TTC549 (cell line): Measurements from ENCODE around the gene TCP11X2.
"Not testable (repeated sequence)": the region's sequence is repeated elsewhere in the genome, so short reads cannot be mapped to it uniquely, and the experiment has no call there.

ENCODE experiments used
- FAIRE-seq: peaks from 2 replicates; lab custom pipeline; 2012; peaks lifted over from hg19 to GRCh38; lab: Jason Lieb, UNC

The TCP11X2 gene

GRCh38 chrX:102471762-102472220 lies at the start of gene TCP11X2:
Gene TCP11X2, minus strand, starts transcription at chrX:102471812.
- FAIRE-seq, result not testable (repeated sequence)

DNA sequence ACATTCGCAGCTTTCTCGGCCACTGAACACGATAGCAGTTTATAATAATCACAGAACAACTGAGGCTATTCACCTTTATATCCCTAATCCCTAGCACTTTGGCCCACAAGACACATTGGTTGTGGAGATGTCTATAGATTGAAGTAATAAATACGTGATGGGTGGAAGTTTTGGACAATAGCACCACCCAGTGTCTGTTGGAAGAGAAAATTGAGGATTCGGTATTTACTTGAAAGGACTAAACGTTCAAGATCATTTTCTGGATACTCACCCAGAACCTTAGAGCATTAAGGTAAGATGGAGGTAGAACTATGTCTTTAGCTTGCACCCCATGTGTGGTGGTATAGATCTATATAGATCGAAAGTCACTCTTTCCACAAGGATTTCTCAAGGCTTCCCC lies 45.7 kb upstream of the TCP11X2 start:
- peak; percentile 29 for FAIRE-seq

DNA sequence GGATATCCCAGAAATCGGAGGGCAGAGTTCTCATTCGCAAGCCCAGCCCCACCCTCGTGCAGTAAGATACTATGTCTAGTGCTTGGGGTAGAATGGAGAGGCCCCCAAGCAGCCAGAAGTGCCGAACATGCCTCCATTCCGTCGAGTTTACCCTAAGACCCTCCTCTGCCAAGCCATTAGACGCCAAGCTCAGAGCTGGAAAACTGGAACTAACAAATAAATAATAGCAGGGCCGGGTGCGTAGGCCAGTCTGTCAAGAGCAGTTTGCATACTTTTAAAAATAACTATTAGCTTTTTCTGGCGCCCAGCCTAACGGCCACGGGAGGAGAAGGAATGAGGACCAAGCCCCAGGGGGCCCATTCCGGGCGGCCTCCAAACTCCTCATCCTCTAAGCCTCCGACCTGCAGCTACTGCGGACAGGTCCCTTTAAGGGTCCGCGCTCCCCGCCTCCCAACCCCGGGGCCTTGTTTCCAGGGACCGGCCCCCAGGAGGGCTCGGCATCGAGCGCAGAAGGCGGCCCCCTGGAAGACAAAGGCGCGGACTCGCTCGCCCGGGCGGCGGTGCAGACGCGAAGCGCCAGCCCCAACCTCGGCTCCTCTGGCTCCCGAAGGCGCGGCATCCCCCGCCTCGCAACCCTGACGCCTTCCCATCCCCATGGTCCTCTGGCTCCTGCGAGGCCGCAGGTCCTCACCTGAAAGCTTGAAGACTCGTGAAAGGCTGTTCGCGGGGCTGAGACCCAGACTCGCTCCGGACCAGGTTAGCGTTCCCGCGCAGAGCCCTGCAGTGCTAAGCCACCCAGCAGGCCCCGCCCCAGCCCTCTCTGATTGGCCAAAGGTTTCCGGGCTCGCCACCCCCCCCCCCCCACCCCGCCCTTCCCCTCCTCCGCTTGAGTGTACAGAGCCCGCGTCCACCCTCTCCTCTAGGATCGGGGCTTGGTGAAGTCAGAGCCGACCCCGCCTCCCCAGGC lies 44.6 kb upstream of the TCP11X2 start, which contains the start of gene TMSB15A:
Gene TMSB15A, minus strand, starts transcription at position 765 of the 967 bp plus-strand sequence.
- no peak for FAIRE-seq

DNA sequence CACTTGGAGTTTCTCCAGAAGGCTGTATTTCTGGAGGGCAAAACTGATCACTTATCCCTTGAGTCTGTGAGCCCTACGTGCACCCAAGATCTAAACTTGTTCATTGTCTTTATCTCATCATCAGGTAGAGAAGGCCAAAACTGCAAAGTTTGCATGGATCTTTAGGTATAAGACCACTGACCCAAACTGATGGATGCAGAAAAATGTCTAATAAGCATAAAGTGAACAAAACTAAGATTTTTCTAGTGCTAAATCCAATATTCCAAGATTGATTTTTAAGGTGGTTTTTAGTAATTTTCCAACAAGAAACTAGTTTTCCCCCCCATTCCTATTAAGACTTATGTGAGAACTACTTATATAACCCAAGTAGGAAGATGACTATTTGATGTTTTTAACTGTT lies 42.9 kb upstream of the TCP11X2 start:
- no peak for FAIRE-seq

- no peak for FAIRE-seq
Measured at GRCh38 chrX:102498732-102499131, 27.1 kb upstream of the TCP11X2 start.

GRCh38 chrX:102491766-102492165 lies 20.2 kb upstream of the TCP11X2 start:
- FAIRE-seq, result no peak

DNA sequence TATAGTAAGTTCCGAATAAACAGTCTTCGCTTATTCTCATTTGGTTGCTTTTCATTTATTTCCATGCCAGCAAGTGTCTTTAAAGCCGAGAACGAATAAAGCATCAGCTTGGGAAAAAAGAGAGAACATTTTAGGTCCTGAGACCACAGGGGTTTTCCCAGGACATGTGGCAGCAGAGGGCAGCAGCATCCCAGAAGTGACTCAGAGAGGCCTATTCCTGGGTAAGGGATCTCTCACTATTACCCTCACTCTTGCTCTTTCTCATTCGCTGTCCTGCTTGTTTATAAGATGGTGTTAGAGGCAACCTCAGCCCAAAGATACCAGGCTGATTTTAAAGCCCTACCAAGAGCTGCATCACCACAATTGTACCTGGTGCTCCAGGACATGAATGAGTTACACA lies 7.2 kb upstream of the TCP11X2 start:
- FAIRE-seq, result not testable (repeated sequence)

- FAIRE-seq, result peak; percentile 87
Measured at GRCh38 chrX:102470215-102470614, 1.4 kb downstream of the TCP11X2 start.

GRCh38 chrX:102458615-102459014 lies 13.0 kb downstream of the TCP11X2 start:
- not testable (repeated sequence) for FAIRE-seq

- not testable (repeated sequence) for FAIRE-seq
Measured at GRCh38 chrX:102439908-102440307, 31.7 kb downstream of the TCP11X2 start, which contains the start of gene NXF2B. Gene NXF2B, minus strand, starts transcription at chrX:102440008. Its CDS starts 59,972 bp downstream, at chrX:102380036.

- FAIRE-seq, result not testable (repeated sequence)
Measured at GRCh38 chrX:102414493-102414892, 57.1 kb downstream of the TCP11X2 start.
